Vagina (tissue), 2 donors: Measurements from ENCODE around the gene ROCK2.

Source experiments
- CTCF ChIP-seq, 3 experiments: fragments of 450-650 bp in 2 of 3; fragments of 200-600 bp in 1 of 3; sonication (generic) in 1 of 3; IDR thresholded peaks; one replicate each; pipeline ENCODE4 v1.5.1; 2017 to 2019; ENCODE audit warnings: antibody characterized with exemption in 3 of 3, mild to moderate bottlenecking in 2 of 3, moderate library complexity in 2 of 3
- POLR2AphosphoS5 ChIP-seq, 2 donors: sonication (generic); formaldehyde crosslinking; IDR thresholded peaks; one replicate each; pipeline ENCODE4 v1.9.0; 2017; ENCODE audit warnings: antibody characterized with exemption in 2 of 2, mild to moderate bottlenecking in 2 of 2, low read depth in 1 of 2; ENCODE audit not compliant: insufficient read depth in 1 of 2

DNA sequence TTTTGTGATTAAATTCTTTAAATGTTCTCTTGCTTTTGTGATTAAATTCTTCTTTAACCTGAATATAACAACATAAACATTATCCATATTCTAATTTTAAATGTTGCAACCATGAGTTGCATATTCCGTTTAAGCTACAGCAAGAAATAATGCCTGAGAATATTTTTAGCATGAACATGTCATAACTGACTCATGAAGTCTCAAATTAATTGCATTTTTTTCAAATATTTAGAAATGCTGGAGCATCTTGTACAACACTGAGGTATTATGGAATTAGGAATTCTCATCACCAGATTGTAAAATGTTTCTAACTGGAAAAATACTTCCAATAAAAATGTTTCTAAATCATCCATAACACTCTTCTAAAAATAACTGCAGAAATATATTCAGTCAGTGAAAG lies 14.7 kb downstream of the ROCK2 start:
- TF ChIP-seq POLR2AphosphoS5 (IDR thresholded peaks at IDR 0.05; ENCODE audit: insufficient read depth in 1 of 2, low read depth in 1 of 2) (no peak), CTCF (IDR thresholded peaks at IDR 0.05) (no peak)
